GM10266 (cell line): ENCODE results near the gene SLC26A2.
A peak's percentile ranks its signal among the peaks of the same experiment; 100 is the strongest.

ENCODE experiments used
- DNase-seq: peaks from one replicate; pipeline ENCODE4 v3.0.0; 2012; ENCODE audit errors: extremely low spot score
- CTCF ChIP-seq: IDR thresholded peaks from 2 replicates; pipeline ENCODE4 v1.5.1; 2012; ENCODE audit warnings: mild to moderate bottlenecking, low read depth; ENCODE audit not compliant: control insufficient read depth, insufficient read depth; ENCODE audit errors: missing control alignments

Gene SLC26A2

GRCh38 chr5:149999866-150000255 is 39.3 kb downstream of the SLC26A2 start:
- TF ChIP-seq CTCF, result no peak
- no peak for DNase-seq

GRCh38 chr5:150000256-150000989 is 39.9 kb downstream of the SLC26A2 start, which contains the start of the genes HMGXB3 and TIGD6:
HMGXB3 (plus strand) TSS chr5:150000739; CDS start chr5:150004853, 4,114 bp downstream.
TIGD6 (minus strand) TSS chr5:150000654; CDS start chr5:149996348, 4,306 bp downstream.
- TF ChIP-seq CTCF, result peak; percentile 7
- DNase-seq, result peak; percentile 93

GRCh38 chr5:150000990-150001659 is 40.6 kb downstream of the SLC26A2 start:
- no peak for TF ChIP-seq CTCF
- DNase-seq, result peak; percentile 28

- DNase-seq, result peak; percentile 78
- TF ChIP-seq CTCF, result peak; percentile 41
These were observed 41.3 kb downstream of the SLC26A2 start for GRCh38 chr5:150001660-150002486.

GRCh38 chr5:150006318-150006717 is 45.8 kb downstream of the SLC26A2 start:
- no peak for DNase-seq
- TF ChIP-seq CTCF, result no peak

- DNase-seq, result no peak
- TF ChIP-seq CTCF, result no peak
These were observed 46.5 kb downstream of the SLC26A2 start for GRCh38 chr5:150007050-150007449.
